ENCODE results near the gene ITGB3BP. TPM values are rescaled to one million over a fixed set of nuclear protein-coding genes. Genes with fewer than 3 reads are reported as not detected.
"Not testable (repeated sequence)": the region's sequence is repeated elsewhere in the genome, so short reads cannot be mapped to it uniquely, and the experiment has no call there.

Gene ITGB3BP
- total RNA-seq, 1 experiment from 2014 or later: 50.2 TPM

DNA sequence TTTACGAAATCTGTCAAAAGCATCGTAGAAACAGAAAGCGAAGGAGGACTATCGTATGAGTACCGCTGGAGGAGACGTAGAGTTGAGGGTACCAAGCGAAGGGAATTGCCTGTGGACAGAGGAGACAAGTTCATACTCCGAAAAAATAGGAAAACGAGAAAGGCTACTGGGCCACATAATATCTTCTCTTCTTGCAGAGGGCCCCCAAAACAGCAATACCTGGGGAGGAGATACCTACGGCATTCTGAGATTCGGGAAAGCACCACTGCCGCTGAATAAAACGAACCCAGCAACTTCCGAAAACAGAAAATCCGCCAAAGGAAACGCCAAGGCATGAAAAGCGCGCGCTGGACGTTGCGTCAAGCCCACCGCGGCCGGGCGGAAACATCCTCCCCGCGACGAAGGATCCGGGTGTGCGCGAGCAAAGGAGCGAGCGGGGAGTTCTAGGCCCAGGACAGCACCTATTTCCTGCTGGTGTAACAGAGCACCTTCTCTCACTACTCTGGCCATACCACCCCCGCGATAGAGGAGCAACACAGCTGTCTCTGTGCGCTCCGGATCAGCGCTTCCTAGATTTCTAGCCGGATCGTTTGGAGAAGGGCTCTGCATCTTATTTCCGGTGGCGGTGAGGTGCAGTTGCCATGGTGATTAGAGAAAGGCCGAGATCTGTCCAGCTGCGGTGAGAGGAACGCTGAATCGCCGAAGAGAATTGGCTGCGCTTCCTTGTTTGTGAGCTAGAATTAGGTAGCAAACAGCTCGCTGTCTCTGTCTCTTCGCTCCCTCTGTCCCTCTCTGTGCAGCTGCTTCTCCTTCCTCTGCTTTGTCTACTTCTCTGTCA is at the start of gene ITGB3BP, which contains the start of gene EFCAB7 (continued):
- TF ChIP-seq GABPB1 (CRISPR knock-in tag; IDR thresholded peaks at IDR 0.05) (peak; percentile 96), TP53 (CRISPR knock-in tag; IDR thresholded peaks at IDR 0.05) (no peak), RELA (CRISPR knock-in tag; IDR thresholded peaks at IDR 0.05; ENCODE audit: borderline replicate concordance) (no peak), TEAD1 (CRISPR knock-in tag; IDR thresholded peaks at IDR 0.05) (0 out of 2 replicates have a peak, but pooled peaks have one; percentile 67), NFE2L1 (CRISPR knock-in tag; IDR thresholded peaks at IDR 0.05) (peak; percentile 86; the same call in 1 of the 2 replicates), ZNF416 (CRISPR knock-in tag; IDR thresholded peaks at IDR 0.05) (0 out of 2 replicates have a peak, but pooled peaks have one; percentile 60), ZNF121 (CRISPR knock-in tag; IDR thresholded peaks at IDR 0.05) (peak; percentile 37; the same call in 1 of the 2 replicates), JAZF1 (CRISPR knock-in tag; IDR thresholded peaks at IDR 0.05) (no peak), CREM (CRISPR knock-in tag; IDR thresholded peaks at IDR 0.05) (peak; percentile 70; the same call in 1 of the 2 replicates), AR (CRISPR knock-in tag; IDR thresholded peaks at IDR 0.05) (no peak), HMGXB4 (CRISPR knock-in tag; IDR thresholded peaks at IDR 0.05) (0 out of 2 replicates have a peak, but pooled peaks have one; percentile 27), MYBL2 (CRISPR knock-in tag; IDR thresholded peaks at IDR 0.05) (peak; percentile 85; the same call in 1 of the 2 replicates), NR1H2 (CRISPR knock-in tag; IDR thresholded peaks at IDR 0.05) (no peak), AFF4 (CRISPR knock-in tag; IDR thresholded peaks at IDR 0.05; ENCODE audit: borderline replicate concordance) (peak; percentile 80; the same call in 1 of the 2 replicates), SMAD4 (CRISPR knock-in tag; IDR thresholded peaks at IDR 0.05) (no peak), ZBTB21 (CRISPR knock-in tag; IDR thresholded peaks at IDR 0.05; ENCODE audit: borderline replicate concordance) (no peak), ZNF281 (CRISPR knock-in tag; IDR thresholded peaks at IDR 0.05) (no peak), FOXP1 (CRISPR knock-in tag; IDR thresholded peaks at IDR 0.05; ENCODE audit: borderline replicate concordance) (peak; percentile 95), SP1 (CRISPR knock-in tag; conservative IDR thresholded peaks at IDR 0.05) (peak; percentile 91)
- TF ChIP-seq, protein P1, sequence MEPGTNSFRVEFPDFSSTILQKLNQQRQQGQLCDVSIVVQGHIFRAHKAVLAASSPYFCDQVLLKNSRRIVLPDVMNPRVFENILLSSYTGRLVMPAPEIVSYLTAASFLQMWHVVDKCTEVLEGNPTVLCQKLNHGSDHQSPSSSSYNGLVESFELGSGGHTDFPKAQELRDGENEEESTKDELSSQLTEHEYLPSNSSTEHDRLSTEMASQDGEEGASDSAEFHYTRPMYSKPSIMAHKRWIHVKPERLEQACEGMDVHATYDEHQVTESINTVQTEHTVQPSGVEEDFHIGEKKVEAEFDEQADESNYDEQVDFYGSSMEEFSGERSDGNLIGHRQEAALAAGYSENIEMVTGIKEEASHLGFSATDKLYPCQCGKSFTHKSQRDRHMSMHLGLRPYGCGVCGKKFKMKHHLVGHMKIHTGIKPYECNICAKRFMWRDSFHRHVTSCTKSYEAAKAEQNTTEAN (CRISPR knock-in tag; IDR thresholded peaks at IDR 0.05): 0 out of 2 replicates have a peak, but pooled peaks have one; percentile 76
- TF ChIP-seq, protein P2, sequence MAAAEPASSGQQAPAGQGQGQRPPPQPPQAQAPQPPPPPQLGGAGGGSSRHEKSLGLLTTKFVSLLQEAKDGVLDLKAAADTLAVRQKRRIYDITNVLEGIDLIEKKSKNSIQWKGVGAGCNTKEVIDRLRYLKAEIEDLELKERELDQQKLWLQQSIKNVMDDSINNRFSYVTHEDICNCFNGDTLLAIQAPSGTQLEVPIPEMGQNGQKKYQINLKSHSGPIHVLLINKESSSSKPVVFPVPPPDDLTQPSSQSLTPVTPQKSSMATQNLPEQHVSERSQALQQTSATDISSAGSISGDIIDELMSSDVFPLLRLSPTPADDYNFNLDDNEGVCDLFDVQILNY (CRISPR knock-in tag; IDR thresholded peaks at IDR 0.05): peak; percentile 98

GRCh38 chr1:63572686-63573085 is 49.7 kb upstream of the ITGB3BP start:
- peak; percentile 53 for DNase-seq (ENCODE audit: low spot score)
- H3K27ac Mint-ChIP-seq; POLR2A ChIA-PET; H3K9me3 Mint-ChIP-seq; ATAC-seq; H3K36me3 Mint-ChIP-seq; H3K27me3 Mint-ChIP-seq (ENCODE audit: low read depth); H3K4me3 Mint-ChIP-seq: not testable (repeated sequence)
- CTCF ChIA-PET: interaction anchor here (0.7 to 2.5 kb wide), 2 partner anchors 29 to 35 kb away, joined by 3 to 7 read pairs; no protein-coding TSS in a partner anchor
- H3K4me1 Mint-ChIP-seq: peaks cover 33% of the 10 kb centered on the region
